Adrenal gland (tissue), 5 donors: ENCODE results near the gene DIP2C.

Source experiments
- POLR2A ChIP-seq, 2 donors: fragments of 450-650 bp; IDR thresholded peaks; one replicate each; pipeline ENCODE4 v1.6.1; 2017; ENCODE audit warnings: antibody characterized with exemption in 2 of 2, mild to moderate bottlenecking in 2 of 2, moderate library complexity in 1 of 2
- TF ChIP-seq, protein P1 (sequence below), 6 experiments: fragments of 450-650 bp in 4 of 6; fragments of 200-600 bp in 2 of 6; sonication (generic) in 1 of 6; IDR thresholded peaks; 1 replicate in 5 of 6; 2 replicates in 1 of 6; pipeline versions ENCODE4 v1.5.1 to v1.8.0; 2016 to 2021; ENCODE audit warnings: antibody characterized with exemption in 6 of 6, mild to moderate bottlenecking in 2 of 6, moderate library complexity in 1 of 6
- donor health status: DM: no; HTN: no; CAD: no.

DNA sequence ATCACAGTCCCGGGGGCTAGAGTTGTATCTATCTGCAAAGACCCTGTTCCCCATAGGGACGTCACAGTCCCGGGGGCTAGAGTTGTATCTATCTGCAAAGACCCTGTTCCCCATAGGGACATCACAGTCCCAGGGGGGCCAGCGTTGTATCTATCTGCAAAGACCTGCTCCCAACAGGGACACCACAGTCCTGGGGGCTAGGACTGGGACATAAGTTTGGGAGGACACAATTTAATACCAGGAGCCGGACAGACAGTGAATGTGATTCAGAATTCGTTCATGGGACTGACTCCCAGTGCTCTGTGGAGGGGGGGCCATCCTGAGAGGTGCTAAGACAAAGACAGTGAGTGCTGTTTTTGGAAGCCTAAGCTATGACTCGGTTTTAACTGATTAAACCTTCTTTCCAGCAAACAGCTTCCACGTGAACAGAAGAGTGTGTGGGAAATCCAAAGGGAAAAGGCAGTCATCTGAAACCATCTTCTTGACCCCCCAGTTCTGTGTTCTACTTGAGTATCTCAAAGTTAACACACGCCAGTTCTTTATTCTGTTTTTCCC, 153.0 kb downstream of the DIP2C start:
- TF ChIP-seq, protein P1, sequence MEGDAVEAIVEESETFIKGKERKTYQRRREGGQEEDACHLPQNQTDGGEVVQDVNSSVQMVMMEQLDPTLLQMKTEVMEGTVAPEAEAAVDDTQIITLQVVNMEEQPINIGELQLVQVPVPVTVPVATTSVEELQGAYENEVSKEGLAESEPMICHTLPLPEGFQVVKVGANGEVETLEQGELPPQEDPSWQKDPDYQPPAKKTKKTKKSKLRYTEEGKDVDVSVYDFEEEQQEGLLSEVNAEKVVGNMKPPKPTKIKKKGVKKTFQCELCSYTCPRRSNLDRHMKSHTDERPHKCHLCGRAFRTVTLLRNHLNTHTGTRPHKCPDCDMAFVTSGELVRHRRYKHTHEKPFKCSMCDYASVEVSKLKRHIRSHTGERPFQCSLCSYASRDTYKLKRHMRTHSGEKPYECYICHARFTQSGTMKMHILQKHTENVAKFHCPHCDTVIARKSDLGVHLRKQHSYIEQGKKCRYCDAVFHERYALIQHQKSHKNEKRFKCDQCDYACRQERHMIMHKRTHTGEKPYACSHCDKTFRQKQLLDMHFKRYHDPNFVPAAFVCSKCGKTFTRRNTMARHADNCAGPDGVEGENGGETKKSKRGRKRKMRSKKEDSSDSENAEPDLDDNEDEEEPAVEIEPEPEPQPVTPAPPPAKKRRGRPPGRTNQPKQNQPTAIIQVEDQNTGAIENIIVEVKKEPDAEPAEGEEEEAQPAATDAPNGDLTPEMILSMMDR (IDR thresholded peaks at IDR 0.05), result no peak
- TF ChIP-seq POLR2A (IDR thresholded peaks at IDR 0.05), result no peak
